Uterus (tissue), 2 donors: ENCODE data around the gene MBD5.

Experiments
- CTCF ChIP-seq, 4 experiments: fragments of 200-600 bp in 2 of 4; fragments of 450-650 bp in 2 of 4; sonication (generic) in 2 of 4; IDR thresholded peaks; one replicate each; pipeline ENCODE4 v1.5.1; 2016 to 2019; ENCODE audit warnings: antibody characterized with exemption in 4 of 4, mild to moderate bottlenecking in 2 of 4, moderate library complexity in 1 of 4
- POLR2A ChIP-seq, 2 donors: fragments of 450-650 bp; IDR thresholded peaks; one replicate each; pipeline ENCODE4 v1.6.1; 2016; ENCODE audit warnings: antibody characterized with exemption in 2 of 2, mild to moderate bottlenecking in 1 of 2, moderate library complexity in 1 of 2

GRCh38 chr2:148351437-148352143, 330.7 kb downstream of the MBD5 start:
- TF ChIP-seq CTCF (IDR thresholded peaks at IDR 0.05) (no peak), POLR2A (IDR thresholded peaks at IDR 0.05) (no peak)
